NCI-H446 (cell line): ENCODE measurements around the gene MPHOSPH10.
"Not testable (repeated sequence)": the region's sequence is repeated elsewhere in the genome, so short reads cannot be mapped to it uniquely, and the experiment has no call there.

Experiments used
- DNase-seq, 2 experiments: peaks; one replicate each; lab custom pipeline; 2025; lab: John Stamatoyannopoulos, UW

MPHOSPH10 gene

DNA sequence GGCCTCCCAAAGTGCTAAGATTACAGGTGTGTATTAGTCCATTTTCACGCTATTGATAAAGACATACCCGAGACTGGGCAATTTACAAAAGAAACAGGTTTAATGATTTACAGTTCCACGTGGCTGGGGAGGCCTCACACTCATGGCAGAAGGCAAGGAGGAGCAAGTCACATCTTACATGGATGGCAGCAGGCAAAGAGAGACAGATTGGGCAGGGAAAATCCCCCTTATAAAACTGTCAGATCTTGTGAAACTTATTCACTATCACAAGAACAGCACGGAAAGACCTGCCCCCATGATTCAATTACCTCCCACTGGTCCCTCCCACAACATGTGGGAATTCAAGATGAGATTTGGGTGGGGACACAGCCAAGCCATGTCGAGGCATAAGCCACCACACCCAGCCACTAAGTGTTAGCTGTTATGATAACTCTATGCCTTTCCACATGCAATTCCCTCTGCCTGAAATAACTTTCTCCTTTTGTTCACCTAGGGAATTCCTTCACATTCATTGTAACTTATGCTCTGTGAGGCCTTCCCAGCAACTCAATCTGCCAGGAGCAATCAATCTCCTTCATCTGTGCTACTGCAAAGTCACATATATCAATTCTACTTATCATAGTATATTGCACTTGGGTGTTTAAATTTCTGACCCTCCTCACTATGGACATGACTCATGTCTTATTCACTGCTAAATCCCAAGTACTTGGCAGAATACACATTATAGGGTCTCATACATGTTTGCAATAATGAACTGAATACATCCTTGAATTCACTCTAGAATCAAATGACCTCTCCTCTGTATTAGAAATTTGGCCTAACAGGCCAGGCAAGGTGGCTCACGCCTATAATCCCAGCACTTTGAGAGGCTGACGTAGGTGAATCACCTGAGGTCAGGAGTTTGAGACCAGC lies 7.8 kb upstream of the MPHOSPH10 start:
- no peak for DNase-seq

DNA sequence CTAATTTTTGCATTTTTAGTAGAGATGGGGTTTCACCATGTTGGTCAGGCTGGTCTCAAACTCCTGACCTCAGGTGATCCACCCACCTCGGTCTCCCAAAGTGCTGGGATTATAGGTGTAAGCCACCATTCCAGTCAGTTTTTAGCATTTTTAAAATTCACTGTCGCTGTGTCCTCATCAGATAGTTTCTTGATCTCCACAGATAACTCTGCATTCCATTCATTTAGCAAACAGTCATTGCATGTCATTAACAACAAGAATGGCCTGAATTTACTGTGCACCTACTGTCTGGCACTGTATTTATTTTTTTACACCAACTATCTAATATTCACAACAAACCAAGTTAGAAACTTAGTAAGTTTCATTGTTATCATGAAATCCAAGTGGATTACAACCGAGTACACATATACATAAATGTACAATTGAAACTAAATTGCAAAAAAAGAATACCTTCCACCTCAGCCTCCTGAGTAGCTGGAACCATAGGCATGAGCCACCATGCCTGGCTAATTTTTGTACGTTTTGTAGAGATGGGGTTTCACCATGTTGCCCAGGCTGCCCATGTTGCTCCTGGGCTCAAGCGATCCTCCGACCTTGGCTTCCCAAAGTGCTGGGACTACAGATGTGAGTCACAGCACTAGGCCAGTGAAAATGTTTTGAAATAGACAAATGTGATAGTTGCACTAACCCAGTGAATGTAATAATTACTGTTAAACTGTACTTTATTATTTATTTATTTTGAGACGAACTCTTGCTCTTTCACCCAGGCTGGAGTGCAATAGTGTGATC lies 4.7 kb upstream of the MPHOSPH10 start:
- DNase-seq, result no peak

DNA sequence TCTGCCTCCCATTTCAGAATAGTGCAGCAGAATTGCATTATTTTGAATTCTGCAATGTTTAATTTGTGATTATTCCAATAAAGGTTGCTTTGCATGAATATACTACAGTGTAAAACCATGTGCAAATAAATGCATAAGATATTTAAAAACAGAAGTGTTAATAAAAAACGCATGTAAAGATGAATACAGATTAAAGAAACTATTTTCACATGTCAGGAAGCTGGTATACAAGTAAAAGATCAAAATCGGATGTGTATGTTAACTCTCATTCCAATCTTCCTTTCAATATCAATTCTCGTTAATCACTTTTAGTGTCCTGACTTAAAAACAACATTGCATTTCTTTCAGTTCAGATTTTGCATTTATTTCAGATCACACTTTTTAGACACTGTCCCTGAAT lies 3.5 kb upstream of the MPHOSPH10 start:
- no peak for DNase-seq

DNA sequence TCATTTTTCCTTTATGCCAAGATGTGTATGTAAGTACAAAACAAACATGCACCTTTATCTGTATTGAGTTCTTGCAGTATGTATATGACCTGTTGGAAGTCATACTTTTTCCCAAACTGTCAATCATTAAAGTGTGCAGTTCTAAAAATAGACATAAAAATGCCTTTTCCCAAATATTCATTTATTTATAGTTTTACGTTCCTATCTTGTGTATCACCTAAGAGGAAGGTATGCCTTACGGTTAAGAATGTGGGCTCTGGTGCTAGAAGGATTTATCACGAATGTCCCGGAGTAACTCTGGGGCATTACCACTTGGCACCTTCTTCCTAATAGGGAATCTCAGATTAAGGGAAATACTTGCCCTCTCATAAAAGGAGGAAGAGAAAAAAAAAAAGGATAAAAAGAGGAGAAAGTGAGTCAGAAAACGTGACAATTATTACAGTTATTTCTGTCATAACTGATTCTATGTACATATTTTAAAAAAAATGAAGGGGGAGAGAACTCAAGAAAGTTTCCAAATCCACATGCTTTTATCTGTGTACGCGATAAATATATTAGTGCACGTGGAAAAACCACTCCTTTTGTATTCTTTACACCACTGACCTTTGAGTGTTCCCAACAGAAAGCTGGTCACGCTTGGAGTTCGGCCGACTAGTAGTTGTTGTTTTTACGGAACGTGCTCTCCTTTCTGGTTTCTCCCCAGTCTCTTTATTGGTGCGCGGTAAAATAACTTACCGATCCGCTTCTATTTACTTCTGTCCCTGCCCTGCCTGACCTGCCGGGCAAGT lies 1.1 kb upstream of the MPHOSPH10 start:
- no peak for DNase-seq

DNA sequence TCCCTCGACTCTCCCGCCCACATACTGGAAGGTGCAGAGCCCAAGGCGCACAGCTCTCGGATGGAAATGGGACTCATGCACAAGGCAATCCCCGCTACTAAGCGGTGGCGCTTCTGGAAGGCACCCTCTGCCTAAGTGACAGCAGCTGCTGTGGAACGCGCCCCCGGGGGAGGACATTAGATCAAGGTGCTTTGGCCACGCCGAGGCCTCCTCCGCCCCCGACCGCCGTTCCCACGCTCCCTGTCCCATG lies 607 bp upstream of the MPHOSPH10 start:
- peak in 1 of 2 experiments; percentile 62 for DNase-seq

DNA sequence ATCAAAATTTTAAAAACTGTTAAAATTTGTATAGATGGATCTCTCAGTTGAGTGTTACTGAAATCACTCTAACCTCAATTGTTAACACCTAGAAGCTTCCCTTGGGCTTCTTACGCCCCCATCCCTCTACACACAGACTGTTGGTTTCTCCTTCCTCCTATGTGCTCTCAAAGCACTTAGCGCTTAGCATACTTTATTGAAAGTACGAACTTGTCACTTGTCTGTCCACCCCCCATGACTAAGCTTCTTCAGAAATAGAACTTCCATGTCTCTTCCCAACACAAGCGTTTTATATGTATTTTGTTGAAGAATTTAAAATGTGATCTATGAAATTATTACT lies 441 bp downstream of the MPHOSPH10 start:
- DNase-seq, result no peak

DNA sequence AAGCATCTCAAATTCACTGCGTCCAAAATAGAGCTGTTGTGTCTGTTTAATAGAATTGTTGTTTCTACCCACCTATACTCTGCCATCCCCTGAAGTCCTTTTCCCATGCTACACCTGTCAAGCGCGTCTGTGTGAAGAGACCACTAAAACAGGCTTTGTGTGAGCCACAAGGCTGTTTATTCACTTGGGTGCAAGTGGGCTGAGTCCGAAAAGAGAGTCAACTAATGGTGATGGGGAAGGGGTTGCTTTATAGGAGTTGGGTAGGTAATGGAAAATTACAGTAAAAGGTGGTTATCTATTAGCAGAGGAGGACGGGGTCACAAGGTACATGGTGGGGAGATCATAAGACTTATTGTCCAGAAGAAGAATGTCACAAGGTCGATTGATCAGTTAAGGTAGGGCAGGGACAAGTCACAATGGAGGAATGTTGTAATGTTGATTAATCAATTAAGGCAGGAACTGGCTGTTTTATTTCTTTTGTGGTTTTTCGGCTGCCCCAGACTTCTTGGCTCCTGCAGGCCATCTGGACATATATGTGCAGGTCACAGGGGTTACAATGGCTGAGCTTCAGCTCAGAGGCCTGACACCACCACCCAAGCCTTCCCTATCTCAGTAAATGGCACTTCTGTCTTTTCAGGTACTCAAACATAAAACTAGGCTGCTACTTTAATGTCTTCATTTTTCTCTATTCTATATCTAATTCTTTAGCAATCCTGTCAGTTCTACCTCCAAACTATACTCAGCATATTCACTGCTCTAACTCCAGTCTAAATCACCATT lies 1.1 kb downstream of the MPHOSPH10 start:
- DNase-seq, result not testable (repeated sequence)

DNA sequence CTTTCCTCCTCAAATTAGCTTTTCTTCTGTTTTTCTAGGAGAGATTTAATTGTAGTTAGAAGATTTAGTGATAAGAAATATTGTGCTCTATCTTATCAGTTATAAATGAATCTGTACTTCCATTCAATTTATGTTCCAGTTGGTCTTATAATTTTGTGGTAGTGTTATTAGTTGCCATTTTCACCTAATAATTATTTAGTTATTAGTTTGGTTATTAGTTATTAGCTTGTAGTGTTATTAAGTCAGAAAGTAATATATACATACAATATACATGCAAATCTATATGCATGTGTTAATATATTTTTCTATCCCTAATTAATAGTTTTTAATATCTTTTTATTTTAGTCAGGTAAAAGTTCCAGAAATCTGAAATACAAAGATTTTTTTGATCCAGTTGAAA lies 3.2 kb downstream of the MPHOSPH10 start:
- DNase-seq, result no peak

DNA sequence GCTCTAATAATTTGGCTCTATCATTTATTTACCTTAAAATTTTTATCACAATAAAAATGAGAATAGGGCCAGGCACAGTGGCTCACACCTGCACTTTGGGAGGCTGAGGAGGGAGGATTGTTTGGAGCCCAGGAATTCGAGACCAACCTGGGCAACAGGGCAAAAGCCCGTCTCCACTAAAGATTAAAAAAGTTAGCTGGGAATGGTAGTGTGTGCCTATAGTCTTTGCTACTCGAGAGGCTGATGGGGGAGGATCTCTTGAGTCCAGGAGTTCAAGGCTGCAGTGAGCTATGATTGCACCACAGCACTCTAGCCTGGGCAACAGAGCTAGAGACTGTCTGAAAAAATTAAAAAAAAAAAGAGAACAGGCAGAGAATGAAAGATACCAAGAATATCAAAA lies 5.7 kb downstream of the MPHOSPH10 start:
- no peak for DNase-seq

DNA sequence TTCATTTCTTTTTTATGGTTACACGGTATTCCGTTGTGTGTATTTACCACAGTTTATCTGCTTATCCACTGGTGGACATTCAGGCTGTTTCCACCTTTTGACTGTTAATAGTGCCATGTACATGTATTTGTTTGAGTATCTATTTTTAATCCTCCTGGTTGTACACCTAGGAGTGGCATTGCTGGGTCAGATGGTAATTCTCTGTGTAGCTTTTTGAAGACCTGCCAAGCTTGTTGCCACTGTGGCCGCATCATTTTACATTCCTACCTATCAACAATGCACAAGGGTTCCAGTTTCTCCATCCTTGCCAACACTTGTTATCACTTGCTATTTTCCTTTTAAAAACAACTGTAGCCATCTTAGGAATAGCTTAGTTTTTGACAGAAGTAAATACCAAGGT lies 13.3 kb downstream of the MPHOSPH10 start:
- no peak for DNase-seq

DNA sequence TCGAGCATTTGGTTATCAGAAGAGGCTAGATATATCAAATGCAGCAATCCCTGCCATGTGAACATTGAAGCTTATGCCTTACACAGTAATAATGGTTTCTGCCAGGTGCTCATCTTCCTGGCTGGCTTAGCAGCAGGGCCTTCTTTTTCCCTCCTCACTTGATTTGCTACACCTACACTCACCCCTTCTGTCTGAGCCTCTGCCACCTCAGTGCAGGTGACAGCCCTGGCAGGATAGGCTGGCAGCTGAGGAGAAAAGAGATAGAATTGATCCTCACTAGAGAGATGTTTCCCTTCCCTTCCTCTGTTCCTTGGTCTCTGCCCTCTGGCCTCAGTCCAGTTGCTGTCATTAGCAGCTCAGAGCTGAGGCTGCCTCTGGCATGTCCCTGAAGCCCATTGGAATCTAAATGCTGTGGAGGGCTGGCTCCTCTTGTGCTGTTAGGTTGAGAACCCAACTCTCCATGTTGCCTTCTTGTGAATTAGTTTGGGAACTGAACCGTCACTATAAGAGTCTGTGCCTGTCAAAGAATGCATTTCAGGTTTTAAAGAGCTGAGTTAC lies 18.2 kb downstream of the MPHOSPH10 start:
- no peak for DNase-seq

DNA sequence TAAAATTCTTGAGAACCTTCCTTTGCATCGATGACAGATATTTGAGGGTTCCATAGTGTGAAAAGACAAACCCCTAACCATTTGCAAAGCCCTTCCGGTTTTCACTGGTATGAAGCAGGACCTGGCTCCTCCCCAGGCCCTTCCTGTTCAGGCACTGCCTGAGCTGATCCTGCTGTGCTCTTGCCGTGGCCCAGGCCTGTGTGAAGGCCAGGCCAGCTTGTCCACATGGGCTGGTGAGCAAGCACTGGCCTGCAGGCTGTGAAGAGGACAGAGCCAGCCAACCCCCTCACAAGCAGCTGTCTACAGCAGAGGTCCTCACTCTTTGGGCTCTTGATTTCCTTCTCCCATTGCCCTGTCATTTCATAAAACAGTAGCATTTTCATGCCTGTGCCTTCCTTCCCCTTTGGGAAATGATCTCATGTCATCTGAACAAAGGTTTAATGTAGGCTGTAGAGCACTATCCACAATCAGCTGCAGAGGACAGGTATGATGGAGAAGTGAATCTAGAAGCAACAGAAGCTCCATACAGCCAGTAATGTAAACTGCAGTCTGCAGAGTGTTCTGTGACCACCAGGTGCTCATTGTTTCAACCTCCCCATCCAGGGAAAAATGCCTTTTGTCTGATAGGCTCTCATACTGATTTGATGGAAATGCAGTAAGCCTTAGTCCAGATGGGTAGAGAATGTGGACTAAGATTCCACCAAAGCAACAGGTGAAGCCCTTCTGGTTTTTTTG lies 19.8 kb downstream of the MPHOSPH10 start:
- no peak for DNase-seq

DNA sequence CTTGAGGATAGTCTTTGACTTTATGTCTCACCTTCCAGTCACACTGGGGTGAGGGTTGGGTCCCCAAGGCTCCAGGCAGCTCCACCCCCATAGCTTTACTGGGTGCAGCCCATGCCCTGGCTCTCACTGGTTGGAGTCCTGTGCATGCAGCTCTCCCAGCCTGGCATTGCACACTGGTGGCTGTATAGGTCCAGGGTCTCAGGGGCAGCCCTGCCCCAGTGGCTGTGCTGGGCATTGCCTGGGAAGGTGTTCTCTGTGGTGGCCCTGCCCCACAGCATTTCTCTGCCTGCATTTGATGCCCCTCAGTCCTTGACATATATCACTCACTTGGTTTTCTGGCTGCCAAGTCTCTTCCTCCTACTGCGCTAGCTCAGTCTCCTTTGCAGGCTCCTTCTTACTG lies 21.2 kb downstream of the MPHOSPH10 start:
- DNase-seq, result no peak

DNA sequence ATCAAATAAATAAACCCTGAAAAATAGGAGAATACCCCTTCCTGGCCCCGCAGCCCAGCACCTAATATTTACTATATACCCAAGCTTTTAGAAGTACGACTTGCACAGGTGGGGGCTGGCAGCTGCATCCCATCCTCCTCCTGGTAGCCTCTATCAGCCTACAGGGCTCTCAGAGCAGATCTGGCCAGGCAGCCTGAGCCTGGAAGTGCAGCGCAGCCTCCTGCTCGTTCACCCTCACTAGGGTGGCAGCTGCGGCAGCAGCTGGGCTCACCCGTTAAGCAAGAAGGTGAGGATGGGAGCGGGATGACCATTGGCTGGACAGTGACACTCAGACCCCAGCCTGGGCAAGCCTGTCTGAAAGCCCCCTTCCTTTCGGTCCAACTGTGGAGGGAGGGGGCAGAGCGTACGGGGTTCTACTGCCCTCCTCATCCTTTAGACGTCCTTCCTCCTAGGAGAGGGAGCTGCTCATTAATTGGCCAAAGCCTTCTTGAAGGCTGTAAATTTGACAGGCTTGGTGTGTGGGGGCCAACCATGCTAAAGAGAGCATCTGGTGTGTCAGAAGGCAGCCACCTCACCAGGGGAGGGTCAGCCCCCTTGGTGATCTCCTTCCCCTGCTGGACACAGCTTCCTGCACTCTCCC lies 23.3 kb downstream of the MPHOSPH10 start:
- no peak for DNase-seq

DNA sequence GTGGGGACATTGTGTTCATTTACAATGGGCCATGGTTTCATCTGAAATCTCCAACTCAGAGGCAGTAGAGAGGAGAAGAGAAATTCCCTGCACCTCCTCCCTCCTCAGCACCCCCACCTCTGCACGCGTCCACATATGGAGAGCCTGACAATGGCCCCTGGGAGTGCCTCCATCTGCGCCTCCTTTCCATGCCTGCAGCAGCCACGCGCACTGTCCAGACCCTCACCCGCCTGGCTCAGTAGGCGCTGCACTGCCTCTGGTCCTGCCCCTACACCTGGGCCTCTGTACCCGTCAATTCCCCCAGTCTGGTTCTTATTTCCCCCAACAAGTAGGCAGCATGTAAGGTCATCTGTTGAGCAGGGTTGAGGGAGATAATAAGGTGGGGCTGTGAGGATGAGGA lies 23.8 kb downstream of the MPHOSPH10 start:
- DNase-seq, result no peak

DNA sequence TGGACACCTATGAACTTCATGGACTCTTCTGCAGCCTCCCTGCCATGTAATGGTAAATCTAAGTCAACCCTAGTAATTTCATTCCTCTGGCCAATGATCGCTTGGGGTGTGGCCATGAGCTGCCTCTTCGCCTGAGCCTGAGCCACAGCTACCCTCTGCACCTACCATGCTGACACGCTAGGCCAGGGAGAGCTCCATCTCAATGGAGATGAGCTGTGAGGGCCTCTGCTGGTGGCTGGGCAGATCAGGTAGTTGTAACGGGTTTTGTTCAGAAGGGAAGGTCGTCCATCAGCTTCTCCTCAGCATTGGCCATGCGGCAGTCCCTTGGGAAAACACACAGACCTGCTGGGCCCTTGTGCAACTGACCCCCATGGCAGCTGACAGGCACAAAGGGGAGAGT lies 24.4 kb downstream of the MPHOSPH10 start:
- DNase-seq, result no peak

DNA sequence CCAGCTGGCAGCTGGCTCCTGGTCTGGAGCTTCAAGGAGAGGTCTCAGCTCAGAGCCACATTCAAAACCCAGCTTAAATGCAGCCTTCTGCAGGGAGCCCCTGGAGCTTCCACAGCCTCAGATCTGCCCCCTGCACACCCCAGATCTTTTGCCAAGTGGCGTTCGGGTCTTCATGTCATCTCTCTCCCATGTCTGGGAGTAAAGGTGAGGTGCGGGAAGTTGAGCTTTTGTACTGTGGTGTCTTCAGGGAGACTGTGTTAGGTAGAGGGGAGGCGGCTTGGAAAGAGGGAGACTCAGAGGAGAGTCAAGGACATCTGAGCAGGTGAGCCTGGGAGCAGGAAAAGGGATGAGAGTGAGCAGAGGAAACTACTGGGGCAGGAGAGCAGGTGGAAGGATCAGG lies 25.4 kb downstream of the MPHOSPH10 start:
- DNase-seq, result no peak

DNA sequence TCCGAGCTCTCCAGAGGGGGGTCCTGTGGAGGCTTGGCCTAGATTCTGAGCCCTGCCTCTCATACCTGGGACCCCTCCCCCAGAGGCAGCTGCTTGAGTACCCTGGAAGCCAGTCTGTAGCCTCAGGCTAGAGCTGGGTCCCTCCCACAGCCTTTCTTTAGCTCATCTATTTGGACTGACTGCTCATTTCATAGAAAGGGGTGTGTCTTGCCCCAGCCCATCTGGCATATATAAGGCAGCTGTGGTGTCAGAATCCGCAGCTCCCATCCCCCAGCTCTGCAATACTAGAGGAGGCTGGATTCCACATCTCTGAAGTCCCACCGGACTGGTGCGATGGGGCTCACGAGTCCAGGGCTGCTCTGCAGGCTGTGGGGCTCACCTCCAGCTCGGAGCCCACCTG lies 26.1 kb downstream of the MPHOSPH10 start:
- DNase-seq, result peak in 1 of 2 experiments; percentile 48

DNA sequence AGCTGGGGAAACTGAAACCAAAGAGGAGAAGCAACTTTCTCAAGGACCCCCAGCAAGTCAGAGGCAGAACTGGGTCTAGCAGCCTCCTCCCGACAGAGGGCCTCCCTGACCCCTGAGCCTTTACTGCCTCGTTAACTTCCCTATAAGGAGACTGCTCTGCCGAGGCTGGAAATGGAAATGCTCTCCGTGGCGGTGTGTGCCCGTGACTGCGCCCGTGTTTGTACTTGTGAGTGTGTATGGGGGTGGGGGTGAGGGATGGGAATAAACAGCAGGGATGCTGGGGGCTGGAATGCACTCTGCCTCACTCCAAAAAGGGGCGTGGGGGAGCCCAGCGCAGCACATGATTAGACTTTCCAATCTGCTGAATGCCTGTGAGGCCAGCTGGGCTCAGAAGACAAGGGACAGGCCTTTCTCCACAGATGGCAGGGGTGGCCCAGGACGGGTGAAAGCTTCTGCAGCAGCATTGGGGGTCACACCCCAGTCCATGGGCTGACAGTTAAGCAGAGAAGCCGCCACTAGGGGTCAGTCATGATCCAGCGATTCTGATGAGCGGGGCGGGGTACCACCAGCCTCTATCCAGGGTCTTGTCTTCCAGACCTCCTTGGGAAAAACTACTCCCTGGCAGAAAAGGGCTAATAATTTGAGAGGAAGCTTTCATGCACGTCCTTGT lies 26.8 kb downstream of the MPHOSPH10 start:
- peak in 1 of 2 experiments; percentile 58 for DNase-seq

DNA sequence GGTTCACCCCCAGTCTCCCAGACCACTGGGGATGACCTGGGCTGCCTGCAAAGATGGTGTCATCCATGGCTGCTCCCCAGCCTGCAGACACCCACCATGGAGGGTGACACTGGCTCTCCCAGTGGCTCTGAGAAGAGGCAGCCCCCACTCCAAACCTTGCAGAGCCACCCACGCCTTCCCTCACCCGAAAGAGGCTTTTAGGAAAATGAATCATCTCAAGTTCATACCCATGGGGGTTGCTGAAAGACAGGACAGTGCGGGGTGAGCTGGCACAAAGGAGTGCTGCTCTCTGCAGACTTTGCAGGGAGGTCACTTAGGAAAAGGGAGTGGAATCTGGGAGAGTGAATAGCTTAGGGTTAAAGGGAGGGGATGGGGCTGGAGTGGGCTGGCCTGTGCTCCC lies 36.4 kb downstream of the MPHOSPH10 start:
- DNase-seq, result no peak
